ENCODE data around the gene CACNA1S.

Gene CACNA1S

DNA sequence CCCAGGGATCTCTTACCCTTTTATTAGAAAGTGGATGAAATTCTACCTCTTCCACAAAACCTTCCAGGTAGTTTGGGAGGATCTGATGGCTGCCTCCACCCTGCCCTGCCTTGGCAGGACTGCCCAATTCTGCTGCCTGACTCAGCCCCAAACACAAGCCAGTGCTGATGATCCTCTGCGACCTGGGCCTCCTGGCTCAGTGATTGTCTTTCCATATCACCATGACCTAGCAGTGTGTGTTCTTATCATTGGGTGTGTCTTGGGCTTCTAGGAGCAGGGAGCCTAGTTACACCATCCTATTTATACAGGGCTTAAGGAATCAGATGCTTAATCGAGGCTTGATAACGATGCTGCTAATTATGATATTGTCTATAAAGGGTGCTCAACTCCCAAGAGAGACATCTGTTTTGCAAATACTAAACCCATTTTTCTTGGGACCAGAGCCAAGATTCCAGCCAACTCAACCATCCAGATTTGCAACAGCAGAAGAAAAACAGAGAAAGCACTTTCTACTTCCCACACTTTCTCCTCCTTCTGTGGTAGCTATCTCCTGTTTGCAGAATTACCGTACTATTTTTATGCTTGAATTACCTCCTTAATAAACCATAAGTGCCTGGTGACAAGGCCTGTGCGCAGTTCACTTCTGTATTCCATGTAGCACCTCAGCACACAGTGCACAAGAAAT is 52.2 kb downstream of the CACNA1S start:
- no peak for DNase-seq

DNA sequence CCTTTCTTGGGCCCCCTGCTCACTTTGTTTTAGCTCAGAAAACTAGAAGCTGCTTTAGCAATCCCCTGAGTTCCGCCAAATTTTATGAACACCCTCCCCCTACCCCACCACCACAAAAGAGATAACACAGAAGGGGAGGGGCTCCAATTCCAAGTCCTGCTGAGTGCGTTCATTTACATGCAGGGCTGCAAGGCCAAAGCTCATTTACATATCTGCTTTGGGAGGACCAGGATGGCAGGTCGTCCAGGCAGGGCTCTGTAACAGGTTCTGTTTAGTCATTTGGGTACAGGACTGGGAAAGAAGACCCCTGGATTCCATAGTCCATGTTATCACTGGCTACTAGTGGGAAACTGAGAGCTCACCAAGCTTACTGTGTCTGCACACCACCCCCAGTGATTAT is 52.8 kb downstream of the CACNA1S start:
- DNase-seq = no peak

DNA sequence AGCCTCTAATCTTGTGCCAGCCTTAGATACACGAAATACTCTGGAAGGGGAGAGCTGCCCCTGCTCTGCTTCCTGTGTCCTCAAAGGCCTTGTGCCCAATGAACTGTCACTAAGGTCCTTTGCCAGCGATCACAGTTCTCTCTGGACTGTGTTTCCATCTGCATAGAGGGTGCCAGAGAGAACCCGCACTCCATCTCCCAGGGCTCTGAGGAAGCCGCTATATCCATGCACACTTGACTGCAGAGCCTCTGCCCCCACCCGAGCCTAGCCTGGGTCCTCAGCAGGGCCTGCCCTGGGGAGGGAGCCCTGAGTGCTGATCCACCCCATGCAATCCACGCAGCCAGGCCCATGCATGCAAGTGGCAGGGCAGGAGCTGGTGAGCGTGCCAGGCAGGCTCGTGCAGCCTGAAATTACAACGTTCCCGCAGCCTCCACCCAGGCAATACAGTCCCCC is 58.1 kb downstream of the CACNA1S start:
- DNase-seq = no peak

DNA sequence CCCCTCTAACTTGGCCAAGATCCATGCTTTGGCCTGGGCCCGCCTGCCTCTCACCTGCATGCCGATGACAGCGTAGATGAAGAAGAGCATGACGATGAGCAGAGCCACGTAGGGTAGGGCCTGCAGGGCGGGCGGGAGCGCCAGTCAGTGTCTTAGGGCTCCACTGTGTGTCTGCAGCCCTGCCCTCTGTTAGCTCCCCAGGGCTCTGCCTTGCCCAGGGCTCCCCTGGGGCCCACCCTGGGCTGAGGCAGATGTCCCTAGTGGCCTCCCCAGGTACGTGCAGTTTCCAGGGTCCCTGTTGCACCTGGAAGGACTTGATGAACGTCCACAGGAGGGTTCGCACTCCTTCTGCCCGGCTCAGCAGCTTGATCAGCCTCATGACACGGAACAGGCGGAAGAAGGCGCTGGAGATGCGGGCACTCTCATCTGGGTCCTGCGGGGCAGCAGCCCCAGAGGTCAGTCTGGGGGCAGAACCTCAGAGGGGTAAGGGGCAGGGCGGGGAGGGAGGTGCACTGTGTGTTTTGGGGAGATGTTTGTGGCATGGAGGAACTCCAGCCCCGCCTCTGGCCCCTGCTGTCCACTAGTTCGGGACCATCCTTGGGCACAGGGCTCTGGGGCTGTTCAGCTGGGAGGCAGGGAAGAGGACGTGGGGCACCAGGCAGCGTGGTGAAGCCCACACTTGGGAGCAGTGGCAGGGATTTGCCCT is 58.9 kb downstream of the CACNA1S start:
- no peak for DNase-seq

DNA sequence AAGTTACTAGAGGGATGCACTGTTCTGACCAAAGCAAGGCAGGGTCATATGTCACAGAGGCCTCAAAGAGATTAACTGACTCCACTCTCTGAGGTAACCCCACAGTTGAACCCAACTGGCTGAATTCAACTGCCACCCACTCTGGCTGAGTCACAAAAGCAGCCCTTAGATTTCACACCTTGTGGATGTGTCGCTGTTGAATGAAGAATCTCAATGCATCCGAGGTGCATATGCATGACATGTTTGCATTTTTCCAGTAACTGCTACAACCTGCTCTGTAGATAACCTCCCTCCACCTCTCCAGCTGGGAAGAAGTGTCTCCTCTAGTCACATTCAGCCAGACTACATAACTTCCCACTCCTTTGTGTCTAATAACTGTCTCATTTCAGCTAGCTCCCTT is 60.8 kb downstream of the CACNA1S start:
- peak; percentile 23 for DNase-seq

DNA sequence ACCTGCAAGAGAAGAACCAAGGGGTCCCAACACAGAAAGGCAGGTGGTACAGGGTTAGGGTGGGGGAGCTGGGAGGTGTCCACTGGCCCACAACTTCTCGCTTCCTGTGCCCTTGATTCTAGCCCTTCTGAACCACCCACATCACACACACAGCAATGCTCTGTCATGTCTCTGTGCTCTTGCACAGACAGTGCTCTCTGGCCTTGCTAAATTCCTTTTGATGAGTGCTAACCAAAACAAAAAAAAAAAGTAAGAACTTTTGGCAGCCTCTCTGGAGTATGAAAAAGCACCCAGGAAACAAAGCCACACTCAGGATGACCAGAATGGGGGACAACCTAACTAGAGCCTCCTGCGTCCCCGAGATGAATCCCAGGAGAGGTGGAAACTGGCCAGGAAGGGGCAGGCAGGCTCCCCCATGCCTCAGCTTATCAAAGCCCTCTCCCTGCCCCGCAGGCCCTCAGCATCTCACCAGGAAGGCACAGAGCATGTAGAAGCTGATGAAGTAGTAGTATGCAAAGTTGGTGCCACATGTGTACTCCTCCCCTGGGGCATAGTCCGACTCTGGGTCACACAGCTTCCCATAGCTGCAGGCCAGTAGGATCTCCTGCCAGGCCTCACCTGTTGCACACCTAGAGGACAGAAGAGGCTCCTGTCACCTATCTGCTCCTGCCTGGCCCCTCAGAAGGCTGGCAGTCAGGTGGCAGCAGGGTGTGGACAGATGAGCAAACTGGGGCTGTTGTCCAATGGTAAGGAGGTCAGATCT is 61.5 kb downstream of the CACNA1S start:
- DNase-seq = no peak

DNA sequence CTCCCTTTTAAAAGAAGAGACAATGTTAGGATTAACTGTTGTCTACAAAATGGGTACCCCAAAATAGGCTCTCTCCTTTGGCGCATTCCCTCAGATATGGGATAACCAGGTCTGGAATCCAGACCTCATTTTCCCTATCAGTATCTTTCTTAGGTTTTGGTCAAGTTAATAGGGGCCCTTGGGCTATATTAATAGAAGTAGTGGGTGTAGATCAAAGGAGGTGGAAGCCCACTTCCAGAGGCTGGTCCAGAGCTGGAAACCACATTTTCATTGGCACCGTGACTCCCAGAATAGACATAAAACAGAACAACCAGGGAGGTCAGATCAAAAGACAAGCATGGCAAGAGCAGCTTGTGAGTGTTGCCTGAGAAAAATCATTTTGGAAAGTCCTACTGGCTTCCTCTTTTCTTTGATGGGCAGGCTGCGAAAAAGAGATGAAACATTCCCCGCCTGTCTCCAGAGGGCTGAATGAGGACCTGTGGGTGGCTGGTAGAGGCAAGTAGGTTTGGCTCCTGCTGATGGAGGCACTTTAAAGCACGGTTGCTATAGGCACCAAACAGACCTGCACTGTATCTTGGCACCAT is 62.9 kb downstream of the CACNA1S start:
- DNase-seq = no peak

DNA sequence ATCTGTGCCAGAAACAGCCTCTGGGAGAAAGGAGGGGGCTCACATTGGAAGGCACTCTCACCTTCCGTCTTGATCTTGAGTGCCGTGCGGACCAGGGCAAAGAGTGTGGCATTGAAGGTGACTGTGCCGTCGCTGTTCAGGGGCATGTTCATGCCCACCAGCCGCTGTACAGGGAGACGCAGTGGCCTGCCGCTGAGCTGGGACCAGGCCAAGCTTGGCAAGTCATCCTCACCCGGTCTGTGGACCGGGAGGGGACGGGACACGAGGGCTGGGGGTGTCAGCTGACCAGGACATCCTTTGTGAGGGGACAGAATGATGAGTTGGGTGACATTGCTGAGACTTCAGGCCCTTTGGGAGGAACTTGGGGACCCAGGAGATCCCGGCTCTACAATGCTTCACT is 63.7 kb downstream of the CACNA1S start:
- no peak for DNase-seq

DNA sequence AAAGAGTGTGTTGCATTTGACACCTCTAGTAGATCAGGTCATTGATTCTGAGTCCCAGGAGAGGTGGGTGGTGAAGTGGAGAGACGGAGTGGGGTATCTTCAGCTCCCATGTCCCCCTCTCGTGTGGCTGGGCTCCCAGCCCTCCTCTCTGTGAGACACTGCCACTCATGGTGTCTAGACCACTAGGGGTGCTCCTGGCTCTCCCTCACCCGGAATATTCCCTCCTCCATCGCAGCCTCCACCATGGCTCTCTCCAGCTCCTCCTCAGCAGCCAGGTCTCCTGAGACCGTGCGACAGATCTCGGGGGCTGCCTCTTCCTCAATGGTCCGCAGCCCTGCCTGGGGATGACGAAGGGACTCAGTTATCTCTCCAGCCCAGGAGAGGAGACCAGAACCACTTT is 68.1 kb downstream of the CACNA1S start:
- DNase-seq = no peak

DNA sequence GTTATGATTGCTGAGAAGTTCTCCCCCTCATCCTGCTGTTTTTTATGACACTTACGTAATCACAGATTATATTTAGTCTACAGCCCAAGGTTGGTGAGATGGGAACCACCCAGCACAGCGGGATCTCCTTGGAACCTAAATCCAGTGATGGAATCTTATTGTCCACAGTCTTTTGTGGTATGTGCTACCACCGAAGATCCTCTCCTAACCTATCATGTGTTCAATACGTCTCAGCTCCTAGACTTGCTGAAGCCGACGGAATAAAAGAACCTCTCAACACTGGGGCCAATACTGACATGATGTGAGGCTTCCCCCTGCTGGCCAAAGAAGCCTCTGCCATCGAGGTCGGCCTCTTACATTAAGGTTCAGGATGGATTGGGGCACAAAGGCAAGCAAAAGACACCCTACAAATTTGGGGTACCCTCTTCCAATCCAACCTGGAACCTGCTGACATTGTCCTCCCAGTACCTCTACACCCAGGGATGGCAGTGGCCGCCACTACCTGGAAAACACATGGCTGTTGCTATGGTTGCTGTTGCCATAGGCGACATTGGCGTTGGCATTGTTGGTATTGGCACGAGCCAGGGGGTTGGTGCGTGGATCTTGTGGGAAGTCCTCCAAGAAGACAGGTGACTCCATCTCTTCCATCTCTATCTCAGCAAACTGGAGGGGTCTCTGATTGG is 69.3 kb downstream of the CACNA1S start:
- DNase-seq = peak; percentile 72

DNA sequence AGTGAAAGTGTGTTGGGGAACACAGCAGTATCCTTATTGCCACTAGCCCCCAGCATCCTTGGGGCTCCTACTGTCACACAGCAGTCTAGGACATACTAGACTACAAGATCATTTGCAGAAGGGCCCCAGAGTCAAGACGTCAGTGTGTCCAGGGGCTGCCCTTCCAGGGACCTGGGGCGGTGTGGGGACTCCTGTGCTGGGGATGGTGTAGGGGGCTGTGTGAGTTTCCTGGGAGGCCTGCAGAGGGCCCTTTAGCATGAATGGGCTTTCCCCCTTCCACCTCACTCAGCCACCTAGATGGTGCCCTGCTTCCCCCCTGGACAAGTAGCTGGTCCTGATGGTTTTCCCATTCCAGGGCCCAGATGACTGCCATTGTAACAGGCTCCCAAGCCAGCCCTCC is 71.2 kb downstream of the CACNA1S start:
- no peak for DNase-seq

DNA sequence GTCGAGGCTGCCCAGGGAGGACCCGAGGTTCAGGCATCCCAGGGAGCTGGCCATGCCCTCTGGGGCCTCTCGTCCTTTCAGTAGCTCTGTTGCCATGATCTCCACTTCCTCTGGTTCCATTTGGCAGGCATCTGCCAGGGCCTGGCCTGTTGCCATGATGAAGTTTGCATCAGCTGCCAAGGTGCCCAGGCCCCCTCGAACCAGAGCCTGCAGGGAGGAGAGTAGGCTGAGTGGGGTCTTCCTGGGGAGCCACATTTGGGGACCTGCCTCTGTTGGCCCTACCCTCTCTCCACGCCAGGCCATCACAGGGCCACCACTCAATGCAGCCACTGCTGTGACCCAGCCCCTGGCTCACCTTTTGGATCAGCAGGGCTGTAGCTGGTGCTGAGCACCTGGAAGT is 72.3 kb downstream of the CACNA1S start:
- DNase-seq = no peak

DNA sequence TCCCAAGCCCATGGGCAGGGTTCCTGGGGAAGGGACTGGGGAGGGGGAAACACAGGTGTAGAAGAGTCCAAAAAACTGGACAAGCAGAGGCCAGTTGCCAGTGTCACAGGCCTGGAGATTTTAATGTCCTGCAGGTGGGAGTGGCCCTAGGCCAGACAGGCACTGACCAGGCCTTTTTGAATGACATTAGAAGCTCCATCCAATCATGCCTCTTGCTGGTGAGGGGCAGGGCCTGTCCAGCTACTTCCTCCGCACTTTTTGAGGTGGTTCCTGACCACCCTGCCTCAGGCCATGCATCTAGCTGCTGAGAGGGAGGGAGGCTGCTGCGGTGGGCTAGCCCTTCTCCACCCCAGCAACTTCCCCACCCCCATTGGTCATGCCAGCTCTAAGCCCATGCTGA is 72.8 kb downstream of the CACNA1S start:
- no peak for DNase-seq

DNA sequence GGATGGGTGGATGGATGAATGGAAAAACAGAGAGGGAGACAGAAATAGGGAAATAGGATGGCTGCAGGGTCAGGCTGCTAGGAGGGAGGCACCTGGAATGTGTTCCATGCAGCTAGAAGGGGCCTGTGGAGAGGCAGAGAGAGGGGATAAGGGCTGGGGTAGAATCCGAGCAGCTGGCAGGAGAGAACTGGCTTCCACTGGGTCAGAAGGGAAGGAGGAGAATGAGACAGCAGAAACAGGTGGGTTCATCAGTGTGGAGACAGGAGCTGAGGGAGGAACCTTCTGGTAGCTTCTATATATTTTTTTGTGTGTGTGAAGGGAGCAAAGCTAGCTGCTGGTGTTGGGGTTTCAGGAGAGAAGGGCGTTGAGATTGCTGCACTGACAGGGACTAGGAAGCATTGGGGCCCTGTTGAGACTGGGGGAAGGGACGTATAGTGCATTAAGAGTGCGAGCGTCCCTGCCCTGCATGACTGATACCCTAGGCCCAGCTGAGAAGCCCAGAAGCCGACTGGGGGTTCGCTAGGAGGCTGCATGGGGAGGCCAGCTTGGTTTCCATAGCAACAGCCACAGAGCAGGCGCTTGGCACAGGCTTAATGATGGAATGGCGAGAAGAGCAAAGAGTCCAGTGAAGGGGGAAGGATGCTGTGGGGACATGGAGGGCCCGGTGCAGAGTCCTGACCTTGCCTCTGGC is 73.9 kb downstream of the CACNA1S start:
- no peak for DNase-seq

DNA sequence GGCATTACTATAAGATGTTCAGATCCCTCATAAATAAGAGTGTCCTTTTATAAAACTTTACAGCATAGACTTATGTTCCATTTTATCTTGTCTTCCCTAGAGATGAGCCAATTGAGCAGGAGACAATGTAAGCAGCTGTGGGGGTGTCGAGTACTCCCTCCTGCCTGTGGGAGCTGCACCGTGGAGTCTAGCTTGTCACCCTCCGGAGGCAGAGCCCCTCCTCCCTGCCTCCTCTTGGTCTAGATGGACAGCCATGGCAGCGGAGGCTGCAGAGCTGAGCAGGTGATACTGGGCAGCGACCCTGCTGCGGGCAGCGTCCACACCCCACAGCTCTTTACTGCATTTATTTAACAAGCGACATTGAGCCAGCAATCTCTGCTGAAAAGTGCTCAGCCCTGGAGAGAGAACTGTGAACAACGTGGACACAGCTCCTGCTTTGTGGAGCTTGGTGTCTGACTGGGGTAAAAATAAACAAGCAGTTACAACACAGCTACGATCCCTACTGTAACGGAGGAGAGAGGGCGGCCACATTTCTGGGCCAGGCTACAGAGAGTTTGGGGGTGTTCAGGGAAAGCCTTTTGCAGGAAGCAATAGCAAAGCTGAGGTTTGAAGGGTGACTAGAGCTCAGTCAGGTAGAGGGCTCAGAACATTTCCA is 75.9 kb downstream of the CACNA1S start:
- no peak for DNase-seq

DNA sequence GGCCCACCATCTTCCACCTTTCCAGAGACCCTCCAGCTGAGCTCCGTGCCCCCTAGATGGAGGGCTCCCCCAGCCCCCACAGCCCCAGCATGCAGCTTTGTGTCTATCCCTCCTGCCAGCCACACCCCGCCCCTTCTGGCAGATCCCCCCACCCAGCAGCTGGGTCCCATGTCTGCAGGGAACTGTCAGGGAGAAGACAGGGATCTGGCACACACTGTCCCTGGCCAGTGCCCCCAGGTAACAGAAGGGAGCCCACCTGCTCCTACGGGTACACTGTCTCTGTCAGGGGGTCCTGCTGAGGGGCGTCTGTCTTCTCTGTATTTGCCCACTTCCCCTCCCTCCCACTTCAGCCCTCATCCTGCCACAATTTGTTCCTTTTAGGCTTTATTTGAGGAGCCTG is 77.6 kb downstream of the CACNA1S start:
- no peak for DNase-seq

DNA sequence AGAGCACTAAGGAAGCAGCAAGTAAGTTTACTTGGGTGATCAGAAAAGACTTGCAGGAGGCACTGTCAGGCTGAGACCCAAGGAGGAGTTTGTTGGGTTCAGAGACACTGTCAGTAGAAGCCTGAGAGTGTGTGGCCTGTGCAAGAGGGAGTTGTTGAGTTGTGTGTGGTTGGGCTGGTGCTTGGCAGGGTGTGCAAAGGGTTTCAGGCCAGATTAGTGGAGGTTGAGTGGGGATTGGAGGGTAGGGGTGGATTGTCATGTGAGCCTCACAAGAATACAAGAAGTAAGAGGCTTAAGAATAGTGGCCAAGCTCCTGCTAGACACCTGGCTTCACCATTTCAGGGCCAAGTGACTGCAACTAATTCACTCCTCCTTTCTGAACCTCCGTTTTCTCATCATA is 79.8 kb downstream of the CACNA1S start:
- no peak for DNase-seq

DNA sequence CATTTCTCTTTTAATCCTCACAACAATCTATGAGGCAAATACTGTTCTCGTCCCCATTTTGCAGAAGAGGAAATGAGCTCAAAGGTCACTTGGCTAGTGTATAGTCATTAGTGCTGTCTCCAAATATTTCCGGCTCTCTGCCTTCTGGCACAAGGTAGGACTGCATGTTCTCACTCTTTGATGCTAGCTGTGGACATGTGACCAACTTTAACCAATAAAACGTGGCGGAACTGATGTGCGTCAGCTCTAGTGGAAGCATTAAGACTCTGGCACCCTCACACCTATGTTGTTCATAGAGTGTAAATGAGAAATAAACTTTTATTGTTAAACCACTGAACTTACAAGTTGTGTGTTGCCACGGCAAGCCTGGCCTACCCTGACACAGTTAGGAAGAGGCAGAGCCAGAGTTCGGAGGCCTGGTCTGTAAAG is 83.8 kb downstream of the CACNA1S start:
- no peak for DNase-seq

DNA sequence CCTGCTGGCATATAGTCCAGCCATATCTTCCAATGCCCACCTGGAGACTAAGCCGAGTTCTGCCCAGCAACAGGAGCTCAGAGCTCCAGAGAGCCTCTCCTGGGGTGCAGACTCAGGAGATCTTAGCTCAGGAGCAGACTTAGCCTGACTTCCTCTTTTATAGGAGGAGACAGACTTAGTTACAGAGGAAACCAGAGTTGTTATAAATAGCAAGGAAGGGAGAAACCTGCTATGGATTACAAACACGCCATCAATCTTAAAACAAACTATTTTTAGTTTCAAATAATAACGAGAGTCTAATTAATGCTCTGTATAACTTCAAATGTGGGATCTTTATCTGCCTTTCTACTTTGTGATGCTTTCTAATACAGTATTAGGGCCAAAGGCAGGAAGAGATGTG is 85.4 kb downstream of the CACNA1S start:
- DNase-seq = no peak

DNA sequence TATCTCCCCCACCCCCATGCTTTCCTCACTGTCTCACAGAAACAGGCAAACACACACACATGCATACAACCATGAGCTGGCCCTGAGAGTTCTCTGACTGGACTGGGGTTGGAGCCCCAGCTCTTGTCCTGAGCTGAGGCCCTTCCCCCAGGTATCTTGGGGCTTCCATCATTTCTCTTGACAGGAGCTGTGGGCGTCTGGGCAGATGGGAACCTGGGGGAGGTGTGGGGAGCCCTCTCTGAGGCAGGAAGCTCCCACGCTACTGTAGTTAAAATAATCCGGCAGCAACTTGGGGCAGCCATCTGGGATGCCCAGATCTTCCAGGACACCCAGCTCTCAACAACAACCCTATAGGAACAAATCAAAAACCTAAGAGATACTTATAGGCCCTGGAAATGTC is 86.0 kb downstream of the CACNA1S start:
- no peak for DNase-seq

DNA sequence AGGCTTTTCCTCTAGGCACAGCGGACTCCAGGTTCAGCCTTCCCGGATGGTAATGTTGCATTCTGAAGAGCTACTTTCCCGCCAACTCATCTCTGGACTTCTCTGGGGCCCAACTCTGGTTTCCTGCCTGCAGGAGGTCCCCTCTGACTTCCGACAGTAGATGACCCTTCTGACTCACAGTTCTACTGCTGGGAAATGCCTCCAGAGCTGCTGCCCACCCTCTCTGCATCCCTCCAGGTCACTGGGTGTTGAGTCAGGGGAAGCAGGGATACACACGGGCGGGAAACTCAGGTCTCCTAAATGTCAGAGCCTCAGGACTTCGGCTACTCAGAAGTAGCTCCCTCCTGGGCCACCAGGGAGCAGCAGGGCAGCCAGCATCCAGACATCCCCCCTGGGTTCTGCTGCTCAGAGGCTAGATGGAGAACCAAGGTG is 86.6 kb downstream of the CACNA1S start:
- peak; percentile 80 for DNase-seq

DNA sequence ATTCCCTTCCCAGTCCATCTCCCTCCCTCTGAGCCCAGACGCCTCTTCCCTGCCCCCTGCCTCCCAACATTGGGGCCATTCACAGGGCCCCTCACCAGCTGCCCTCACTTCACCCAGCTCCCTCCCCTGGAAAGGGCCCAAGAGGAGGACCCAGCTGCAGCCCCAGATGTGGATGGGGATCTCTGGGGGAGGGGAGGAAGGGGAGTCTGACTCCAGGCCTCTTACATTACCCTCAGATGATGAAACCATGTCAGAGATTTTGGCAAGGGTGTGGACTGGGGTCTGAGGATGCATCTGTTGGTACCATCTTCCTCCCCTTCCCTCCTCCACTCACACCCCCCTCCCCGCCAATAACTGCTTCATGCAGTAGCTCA is 87.6 kb downstream of the CACNA1S start:
- DNase-seq = no peak
